Uterus (tissue), 4 donors: ENCODE data around the gene C19orf47. TPM values are rescaled to one million over a fixed set of nuclear protein-coding genes. Genes with fewer than 3 reads are reported as not detected.

Source experiments
- DNase-seq, 2 donors: peaks; one replicate each; pipeline ENCODE4 v3.0.0-alpha.2; 2019 to 2020
- H3K27ac ChIP-seq, 2 donors: fragments of 200-600 bp; sonication (generic); 1 replicate in 1 of 2; 2 replicates in 1 of 2; pipeline ENCODE4 v1.5.1; 2016 to 2018
- H3K27me3 ChIP-seq, 2 donors: fragments of 200-600 bp; sonication (generic); one replicate each; pipeline ENCODE4 v1.5.1; 2018 to 2019; ENCODE audit warnings: control low read depth in 1 of 2
- H3K36me3 ChIP-seq, 2 donors: fragments of 200-600 bp; sonication (generic); one replicate each; pipeline ENCODE4 v1.5.1; 2019; ENCODE audit warnings: control low read depth in 1 of 2
- H3K4me1 ChIP-seq, 2 donors: fragments of 200-600 bp; sonication (generic); one replicate each; pipeline ENCODE4 v1.5.1; 2018 to 2019; ENCODE audit warnings: control low read depth in 1 of 2
- H3K4me3 ChIP-seq, 2 donors: fragments of 200-600 bp; sonication (generic); 1 replicate in 1 of 2; 2 replicates in 1 of 2; pipeline ENCODE4 v1.5.1; 2018 to 2019; ENCODE audit warnings: mild to moderate bottlenecking in 1 of 2
- H3K9me3 ChIP-seq, 2 donors: fragments of 200-600 bp; sonication (generic); one replicate each; pipeline ENCODE4 v1.5.1; 2019; ENCODE audit warnings: control low read depth in 1 of 2
- CTCF ChIP-seq, 4 experiments: fragments of 200-600 bp in 2 of 4; fragments of 450-650 bp in 2 of 4; sonication (generic) in 2 of 4; IDR thresholded peaks; one replicate each; pipeline ENCODE4 v1.5.1; 2016 to 2019; ENCODE audit warnings: antibody characterized with exemption in 4 of 4, mild to moderate bottlenecking in 2 of 4, moderate library complexity in 1 of 4
- POLR2A ChIP-seq, 2 donors: fragments of 450-650 bp; IDR thresholded peaks; one replicate each; pipeline ENCODE4 v1.6.1; 2016; ENCODE audit warnings: antibody characterized with exemption in 2 of 2, mild to moderate bottlenecking in 1 of 2, moderate library complexity in 1 of 2
- intact Hi-C: fragments of 100-400 bp; cut with DNase I; formaldehyde crosslinking; loops from one replicate; pipeline ENCODE4 v1.15.1; 2023; ENCODE audit warnings: low total_unique reads
- total RNA-seq, 4 donors: library from RNA; depleted of rRNA in 3 of 4; stranded (reverse); fragments of >200 nt in 3 of 4; gene quantifications; one replicate each; pipeline versions ENCODE4 v1.1.0 to v1.2.4, GENCODE V29; 2014 to 2023
- donor health status: DM: yes; HTN: yes; CAD: no.

C19orf47 gene
- total RNA-seq, 4 donors from 2014 or later: 7.1 to 21.2 (median 13.3) TPM

GRCh38 chr19:40380199-40381037 lies 32.2 kb upstream of the C19orf47 start:
- Histone ChIP-seq H3K27ac (no peak overlapping the region), H3K4me3 (no peak overlapping the region), H3K27me3 (no peaks in the 10 kb centered on the region), H3K4me1 (no peaks in the 10 kb centered on the region), H3K9me3 (no peaks in the 10 kb centered on the region), H3K36me3 (no peaks in the 10 kb centered on the region)
- intact Hi-C loops: no loop called here
- DNase-seq: no peak
- TF ChIP-seq POLR2A (IDR thresholded peaks at IDR 0.05) (no peak), CTCF (IDR thresholded peaks at IDR 0.05) (no peak)

- DNase-seq: no peak
- Histone ChIP-seq H3K4me1 (no peaks in the 10 kb centered on the region), H3K9me3 (no peaks in the 10 kb centered on the region), H3K36me3 (no peaks in the 10 kb centered on the region), H3K27ac (no peak overlapping the region), H3K27me3 (no peaks in the 10 kb centered on the region), H3K4me3 (no peak overlapping the region)
- TF ChIP-seq POLR2A (IDR thresholded peaks at IDR 0.05) (no peak), CTCF (IDR thresholded peaks at IDR 0.05) (no peak)
- intact Hi-C loops: no loop called here
Observed at GRCh38 chr19:40379446-40380198, 31.4 kb upstream of the C19orf47 start.

DNA sequence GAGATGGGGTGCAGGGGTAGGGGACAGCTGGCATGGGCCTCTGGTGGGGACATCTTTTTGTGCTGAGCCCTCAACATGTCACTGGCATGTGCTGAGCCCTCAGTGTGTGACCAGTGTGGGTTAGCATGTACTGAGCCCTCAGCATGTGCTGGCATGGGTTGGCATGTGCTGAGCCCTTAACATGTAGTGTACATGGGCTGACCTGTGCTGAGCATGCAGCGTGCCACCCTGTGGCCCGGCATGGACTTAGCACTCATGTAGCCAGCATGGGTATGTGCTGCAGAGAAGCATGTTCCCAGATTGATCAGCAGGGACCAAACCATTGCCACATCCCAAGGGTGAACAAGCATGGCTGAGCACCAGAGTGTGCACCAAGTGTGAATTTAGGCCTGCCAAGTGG lies 30.3 kb upstream of the C19orf47 start:
- intact Hi-C loops: no loop called here
- H3K36me3 ChIP-seq: no peaks in the 10 kb centered on the region

GRCh38 chr19:40377876-40378385 lies 29.7 kb upstream of the C19orf47 start:
- Histone ChIP-seq H3K27ac (no peak overlapping the region), H3K36me3 (no peaks in the 10 kb centered on the region), H3K27me3 (no peaks in the 10 kb centered on the region), H3K9me3 (no peaks in the 10 kb centered on the region), H3K4me3 (no peak overlapping the region), H3K4me1 (no peaks in the 10 kb centered on the region)
- intact Hi-C loops: no loop called here
- DNase-seq: no peak
- TF ChIP-seq POLR2A (IDR thresholded peaks at IDR 0.05) (no peak), CTCF (IDR thresholded peaks at IDR 0.05) (no peak)

More for the DNA sequence above, 30.3 kb upstream of the C19orf47 start:
- no peak for TF ChIP-seq CTCF (IDR thresholded peaks at IDR 0.05)
- TF ChIP-seq POLR2A (IDR thresholded peaks at IDR 0.05): no peak
- H3K27ac ChIP-seq: no peak overlapping the region
- no peaks in the 10 kb centered on the region for H3K27me3 ChIP-seq
- DNase-seq: no peak
- H3K4me3 ChIP-seq: no peak overlapping the region
- no peaks in the 10 kb centered on the region for H3K9me3 ChIP-seq
- H3K4me1 ChIP-seq: no peaks in the 10 kb centered on the region
